ENCODE data around the gene ZNF33B. TPM values are rescaled to one million over a fixed set of nuclear protein-coding genes. Genes with fewer than 3 reads are reported as not detected.
"Not testable (repeated sequence)": the region's sequence is repeated elsewhere in the genome, so short reads cannot be mapped to it uniquely, and the experiment has no call there.

ZNF33B gene
- polyA plus RNA-seq, 3 donors, result 38.7 to 47.8 (median 47.1) TPM

DNA sequence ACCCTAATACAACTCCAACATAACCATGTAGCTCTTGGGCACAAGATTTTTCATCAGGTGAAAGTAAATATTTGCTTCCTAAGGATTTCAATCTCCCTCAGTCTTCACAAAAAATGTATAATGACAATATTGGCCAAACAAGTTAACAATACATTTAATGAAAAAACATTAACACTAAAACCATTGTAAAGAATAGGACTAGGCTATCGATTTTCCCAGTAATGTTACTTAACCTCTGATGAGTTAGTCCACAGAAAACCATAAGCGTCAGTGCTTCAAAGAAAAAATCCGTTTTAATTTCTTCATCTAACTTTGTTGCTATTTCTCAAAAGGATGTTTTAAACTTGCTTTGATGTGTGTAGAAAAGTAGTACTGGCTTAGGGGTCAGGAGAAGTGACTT is 1.2 kb downstream of the ZNF33B start:
- no peak for DNase-seq (ENCODE audit: extremely low read depth in 1 of 11, low read depth in 9 of 11, low spot score in 4 of 11)

DNA sequence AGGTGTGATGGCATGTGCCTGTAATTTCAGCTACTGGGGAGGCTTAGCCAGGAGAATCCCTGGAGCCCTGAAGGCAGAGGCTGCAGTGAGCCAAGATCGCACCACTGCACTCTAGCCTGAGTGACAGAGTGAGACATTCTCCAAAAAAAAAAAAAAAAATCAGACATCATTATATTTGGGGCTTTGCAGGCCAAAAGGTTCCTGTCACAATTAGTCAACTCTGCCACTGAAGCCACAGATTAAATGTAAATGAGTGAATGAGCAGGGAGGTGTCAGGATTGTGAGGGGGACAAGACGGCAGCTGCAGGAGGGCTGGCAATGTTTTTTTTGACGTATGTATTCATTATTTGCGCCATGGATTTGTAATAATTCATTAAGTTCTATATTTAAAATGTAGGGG is 3.3 kb downstream of the ZNF33B start:
- no peak for DNase-seq (ENCODE audit: extremely low read depth in 1 of 11, low read depth in 9 of 11, low spot score in 4 of 11)

DNA sequence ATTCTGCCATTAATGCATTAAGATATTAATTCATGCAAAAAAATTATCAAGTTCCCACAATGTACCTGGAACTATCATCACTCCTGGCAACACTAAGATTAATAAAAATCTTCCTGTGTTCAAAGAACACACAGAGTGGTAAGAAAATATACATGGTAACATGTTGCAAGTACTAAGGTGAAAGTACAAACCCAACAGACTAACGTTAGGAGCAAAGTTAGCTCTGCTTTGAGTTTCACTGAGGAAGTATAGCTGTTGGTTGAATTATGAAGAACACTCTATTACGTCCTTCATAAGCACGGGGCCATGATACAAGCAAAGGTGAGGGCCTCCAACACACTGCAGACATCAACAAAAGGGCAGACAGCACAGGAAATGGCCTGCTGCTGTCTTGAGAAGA is 5.8 kb downstream of the ZNF33B start:
- no peak for DNase-seq (ENCODE audit: extremely low read depth in 1 of 11, low read depth in 9 of 11, low spot score in 4 of 11)

DNA sequence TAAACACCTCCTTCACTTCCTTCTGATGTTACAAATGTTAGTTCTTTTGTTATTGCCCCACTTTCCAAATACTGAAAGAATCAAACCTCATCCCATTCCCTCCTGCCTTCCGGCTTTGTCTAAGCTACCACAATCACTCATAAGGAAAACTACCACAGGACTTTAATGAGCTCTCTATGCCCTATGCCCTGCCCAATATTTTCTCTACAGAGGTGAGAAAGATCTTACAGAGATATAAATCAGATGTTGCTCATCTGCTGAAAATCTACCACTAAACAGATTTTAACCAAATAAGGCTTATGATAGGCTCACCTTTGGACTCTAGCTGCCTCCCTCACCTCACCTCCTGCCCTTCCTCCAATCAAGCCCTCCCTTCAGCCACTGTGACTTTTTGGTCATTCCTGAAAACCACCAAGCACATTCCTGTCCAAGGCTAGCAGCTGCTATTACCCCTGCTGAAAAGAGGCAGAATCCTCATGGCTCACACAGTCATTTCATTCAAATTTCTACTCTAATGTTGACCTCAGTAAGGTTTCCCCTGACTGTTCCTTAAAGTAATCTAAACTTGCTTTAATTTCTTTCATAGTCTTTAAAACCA is 7.7 kb downstream of the ZNF33B start:
- no peak for DNase-seq (ENCODE audit: extremely low read depth in 1 of 11, low read depth in 9 of 11, low spot score in 4 of 11)

DNA sequence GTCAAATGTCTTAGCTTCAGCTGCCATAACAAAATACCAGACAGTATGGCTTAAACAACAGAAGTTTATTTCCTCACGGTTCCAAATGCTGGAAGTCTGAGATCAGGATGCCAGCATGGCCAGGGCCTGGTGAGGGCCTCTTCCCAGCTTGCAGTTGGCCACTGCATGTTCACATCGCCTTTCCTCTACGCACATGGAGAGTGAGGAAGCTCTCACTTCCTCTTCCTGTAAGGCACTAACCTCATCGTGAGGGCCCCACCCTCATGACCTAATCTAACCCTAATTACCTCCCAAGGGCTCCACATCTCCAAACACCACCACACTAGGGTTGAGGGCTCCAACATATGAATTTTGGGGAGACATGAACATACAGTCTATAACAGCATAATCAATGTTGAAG is 14.4 kb downstream of the ZNF33B start:
- DNase-seq (ENCODE audit: extremely low read depth in 1 of 11, low read depth in 9 of 11, low spot score in 4 of 11), result no peak

DNA sequence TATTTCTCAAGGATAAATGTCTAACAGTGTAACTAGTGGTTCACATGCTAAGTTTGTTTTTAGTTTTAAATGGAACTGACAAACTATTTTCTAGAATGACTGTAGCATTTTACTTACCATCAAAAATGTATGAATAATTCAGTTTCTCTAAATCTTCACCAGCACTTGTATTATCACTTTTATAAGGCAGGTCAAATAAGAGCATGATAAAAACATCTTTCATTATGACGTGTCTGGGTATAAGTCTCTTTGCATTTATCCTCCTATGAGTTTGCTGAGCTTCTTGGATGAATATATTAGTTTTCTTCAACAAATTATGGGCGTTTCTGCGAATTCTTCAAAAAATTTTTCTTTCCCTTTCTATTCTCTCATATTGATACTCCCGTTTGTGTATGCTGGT is 19.9 kb downstream of the ZNF33B start:
- DNase-seq (ENCODE audit: extremely low read depth in 1 of 11, low read depth in 9 of 11, low spot score in 4 of 11), result no peak

DNA sequence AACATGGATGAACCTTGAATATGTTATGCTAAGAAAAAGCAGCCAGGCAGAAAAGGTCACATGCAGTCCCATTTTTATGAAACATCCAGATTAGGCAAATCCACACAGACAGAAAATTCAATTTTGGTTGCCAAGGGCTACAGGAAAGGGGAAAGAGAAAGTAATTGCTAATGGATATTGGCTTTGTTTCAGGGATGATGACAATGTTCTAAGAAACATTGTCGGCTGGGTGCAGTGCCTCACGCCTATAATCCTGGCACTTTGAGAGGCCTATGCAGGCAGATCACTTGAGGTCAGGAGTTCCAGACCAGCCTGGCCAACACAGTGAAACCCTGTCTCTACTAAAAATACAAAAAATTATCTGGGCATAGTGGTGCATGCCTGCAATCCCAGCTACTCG is 23.0 kb downstream of the ZNF33B start:
- DNase-seq (ENCODE audit: extremely low read depth in 1 of 11, low read depth in 9 of 11, low spot score in 4 of 11), result no peak

DNA sequence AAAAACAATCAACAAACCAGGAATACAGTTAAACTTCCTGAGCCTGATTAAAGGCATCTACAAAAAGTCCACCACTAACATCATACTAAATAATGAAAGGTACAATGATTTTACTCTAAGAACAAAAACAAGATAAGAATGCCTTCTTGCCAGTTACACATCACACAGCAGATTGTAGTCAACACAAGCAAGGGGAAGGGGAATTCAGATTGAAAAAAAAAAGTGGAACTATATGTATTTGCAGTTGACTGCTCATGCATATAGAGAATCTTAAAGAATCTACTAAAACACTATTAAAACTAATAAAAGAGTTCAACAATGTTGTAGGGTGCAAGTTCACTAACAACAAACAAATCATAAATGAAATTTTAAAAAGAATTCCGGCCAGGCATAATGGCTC is 28.5 kb downstream of the ZNF33B start:
- no peak for DNase-seq (ENCODE audit: extremely low read depth in 1 of 11, low read depth in 9 of 11, low spot score in 4 of 11)

DNA sequence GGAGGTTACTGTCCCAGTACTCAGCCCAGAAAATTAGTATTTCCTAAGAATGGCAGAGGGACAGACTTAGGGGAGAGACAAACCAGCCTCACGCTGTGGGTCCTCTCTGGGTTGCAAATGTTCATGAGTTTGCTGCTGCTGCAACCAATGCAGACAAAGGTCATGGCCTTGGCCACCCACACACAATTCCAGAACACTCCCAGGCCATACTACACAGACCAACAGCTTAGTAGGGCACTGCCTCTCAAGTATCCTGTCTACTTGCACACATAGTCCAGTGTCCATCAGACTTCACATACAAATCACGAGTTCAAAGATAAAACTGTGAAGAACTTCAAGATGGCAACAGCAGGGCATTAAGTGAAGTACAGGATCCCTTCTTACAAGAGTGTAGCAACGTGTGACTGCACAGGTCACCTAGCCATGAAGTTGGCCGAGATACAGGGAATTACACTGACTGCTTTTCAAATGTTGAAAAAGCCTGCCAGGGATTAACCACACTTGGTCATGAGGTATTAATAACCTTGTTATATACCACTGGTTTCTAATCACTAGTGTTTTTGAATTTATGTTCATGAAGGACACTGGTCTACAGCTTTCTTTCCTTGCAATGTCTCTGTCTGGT is 40.0 kb downstream of the ZNF33B start:
- no peak for DNase-seq (ENCODE audit: extremely low read depth in 1 of 11, low read depth in 9 of 11, low spot score in 4 of 11)

DNA sequence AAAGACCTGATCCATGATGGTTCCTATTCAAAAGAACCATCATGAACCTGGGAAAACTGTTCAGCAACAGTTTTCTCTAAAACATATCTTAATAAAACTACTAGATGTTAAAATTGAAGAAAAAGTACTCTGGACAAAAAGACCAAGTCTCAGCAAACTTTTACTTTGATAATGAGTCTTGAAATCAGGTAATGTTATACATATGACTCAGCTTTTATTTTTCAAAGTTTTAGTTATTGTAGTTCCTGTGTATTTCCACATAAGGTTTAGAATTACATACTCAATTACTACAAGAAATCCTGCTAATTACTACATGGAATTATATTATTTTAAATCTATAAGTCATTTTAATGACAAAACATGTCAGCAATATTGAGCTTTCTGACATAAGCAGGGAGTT is 42.2 kb downstream of the ZNF33B start:
- DNase-seq (ENCODE audit: extremely low read depth in 1 of 11, low read depth in 9 of 11, low spot score in 4 of 11), result no peak

DNA sequence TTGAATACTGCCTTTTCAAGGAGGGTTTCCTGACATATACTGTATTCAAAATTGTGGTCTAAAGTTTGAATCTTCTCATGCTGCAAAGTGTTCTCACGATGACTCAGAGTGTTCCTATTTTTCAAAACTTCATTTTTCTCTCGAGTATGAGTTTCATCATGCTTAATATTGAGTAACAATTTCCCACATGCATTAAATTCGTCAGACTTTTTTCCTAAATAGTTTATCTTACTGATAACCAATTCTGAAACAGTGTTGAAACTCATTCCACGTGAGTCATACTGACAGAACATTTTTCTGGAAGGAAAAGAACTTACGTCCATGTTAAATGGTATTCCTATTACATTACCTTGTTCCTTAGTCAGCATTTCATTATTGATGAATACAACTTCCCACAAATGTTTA is 44.1 kb downstream of the ZNF33B start:
- no peak for DNase-seq (ENCODE audit: extremely low read depth in 1 of 11, low read depth in 9 of 11, low spot score in 4 of 11)

DNA sequence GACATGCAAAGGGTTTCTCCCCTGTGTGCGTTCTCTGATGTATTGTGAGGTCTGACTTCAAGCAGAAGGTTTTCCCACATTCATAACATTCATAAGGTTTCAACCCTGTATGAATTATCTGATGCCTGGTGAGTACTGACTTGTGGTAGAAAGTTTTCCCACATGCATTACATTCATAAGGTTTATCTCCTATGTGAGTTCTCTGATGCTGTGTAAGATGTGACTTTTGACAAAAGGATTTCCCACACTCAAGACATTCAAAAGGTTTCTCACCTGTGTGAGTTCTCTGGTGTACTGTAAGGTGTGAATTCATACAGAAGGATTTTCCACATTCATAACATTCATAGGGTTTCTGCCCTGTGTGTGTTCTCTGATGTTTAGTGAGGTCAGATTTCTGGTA is 45.1 kb downstream of the ZNF33B start:
- no peak for DNase-seq (ENCODE audit: extremely low read depth in 1 of 11, low read depth in 9 of 11, low spot score in 4 of 11)

DNA sequence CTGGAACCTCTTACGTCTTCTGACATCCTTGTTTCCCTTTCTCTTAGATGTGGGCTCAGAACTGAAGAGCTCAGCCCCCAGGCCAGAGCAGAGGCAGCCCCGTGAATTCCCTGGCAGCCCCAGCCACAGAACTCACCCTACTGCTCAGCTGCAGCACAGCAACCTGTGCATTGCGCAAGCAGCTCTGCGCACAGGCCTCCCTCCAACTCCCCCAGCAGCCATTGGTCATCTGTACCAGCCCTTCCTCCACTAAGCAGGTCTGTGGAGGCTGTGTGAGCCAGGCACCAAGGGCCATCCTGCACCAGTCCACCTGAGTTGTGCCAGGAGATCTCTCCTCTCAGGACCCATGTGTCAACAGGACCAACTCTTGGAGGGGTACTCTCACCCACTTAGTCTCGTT is 54.5 kb downstream of the ZNF33B start:
- no peak for DNase-seq (ENCODE audit: extremely low read depth in 1 of 11, low read depth in 9 of 11, low spot score in 4 of 11)

DNA sequence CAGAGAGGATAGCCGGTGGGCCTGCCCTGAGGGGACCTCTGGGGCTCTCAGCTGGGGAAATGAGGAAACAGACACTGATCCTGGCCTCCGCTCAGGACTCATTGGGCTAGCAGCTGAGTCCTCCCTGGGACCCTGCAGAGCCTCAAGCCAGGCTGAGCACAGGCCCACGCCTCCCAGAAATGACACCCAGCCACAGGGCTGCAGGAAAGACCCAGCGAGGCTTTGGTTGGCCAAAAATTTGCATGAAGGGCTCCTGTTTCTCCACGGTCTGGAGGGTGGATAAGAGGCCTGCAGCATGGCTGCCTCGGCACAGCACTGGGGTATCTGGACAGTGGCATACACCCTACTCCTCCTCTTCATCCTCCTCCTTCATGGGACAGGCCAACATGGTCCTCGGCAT is 60.4 kb downstream of the ZNF33B start:
- no peak for DNase-seq (ENCODE audit: extremely low read depth in 1 of 11, low read depth in 9 of 11, low spot score in 4 of 11)

DNA sequence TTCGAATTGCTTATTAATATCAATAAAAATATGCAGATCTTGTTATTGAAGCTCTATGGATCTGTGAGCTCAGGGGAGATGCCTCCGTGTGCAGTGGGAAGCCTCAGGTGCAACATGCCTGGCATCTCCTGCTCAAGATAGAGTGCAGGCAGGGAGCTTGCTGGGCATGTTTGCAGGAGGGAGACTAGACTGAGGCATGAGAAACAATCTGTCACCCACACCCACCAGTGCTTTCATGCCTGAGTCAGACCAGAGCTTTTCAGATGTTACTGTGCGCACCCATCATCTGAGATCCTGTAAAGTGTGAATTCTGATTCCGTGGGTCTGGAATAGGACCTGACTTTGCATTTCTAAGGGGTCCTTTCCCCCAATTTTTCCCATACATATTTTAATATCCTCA is 62.0 kb downstream of the ZNF33B start:
- DNase-seq (ENCODE audit: extremely low read depth in 1 of 11, low read depth in 9 of 11, low spot score in 4 of 11), result no peak

DNA sequence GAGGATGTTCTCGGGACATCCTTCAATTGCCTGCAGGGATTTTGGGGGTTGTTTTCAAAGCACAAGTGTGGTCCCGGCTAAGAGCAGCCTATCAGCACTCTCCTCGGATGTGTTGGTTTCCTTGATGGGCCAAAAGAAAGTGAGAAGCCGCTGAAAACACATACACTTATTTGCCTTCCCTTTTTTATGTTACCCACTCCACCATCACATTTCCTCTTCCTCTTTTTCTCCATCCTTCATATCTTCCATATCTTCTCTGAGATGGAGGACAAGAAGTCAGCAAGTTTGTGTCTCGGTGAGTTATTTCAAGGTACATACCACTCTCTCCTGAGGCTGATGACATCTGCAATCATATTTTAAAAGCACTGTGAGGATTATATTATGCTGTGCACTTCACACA is 64.0 kb downstream of the ZNF33B start:
- DNase-seq (ENCODE audit: extremely low read depth in 1 of 11, low read depth in 9 of 11, low spot score in 4 of 11), result no peak

DNA sequence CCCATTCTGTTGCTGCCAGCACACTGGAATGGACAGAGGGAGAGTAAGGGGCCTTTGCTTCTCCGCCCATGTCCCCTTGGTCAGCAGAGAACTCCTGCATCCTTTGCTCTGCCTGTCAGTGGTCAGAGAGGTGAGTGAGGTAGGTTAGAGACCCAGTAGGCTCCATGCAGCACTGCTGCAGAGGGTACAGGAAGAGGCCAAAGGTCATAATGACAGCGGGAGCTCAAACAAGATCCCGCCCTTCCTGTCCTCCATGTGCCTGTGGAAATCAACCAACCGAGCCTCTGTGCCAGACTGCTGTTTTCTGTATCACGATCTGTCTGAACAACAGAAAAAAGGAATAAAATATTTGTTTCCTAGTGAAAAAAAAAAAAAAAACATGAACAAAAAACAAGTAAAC is 81.4 kb downstream of the ZNF33B start:
- DNase-seq (ENCODE audit: extremely low read depth in 1 of 11, low read depth in 9 of 11, low spot score in 4 of 11), result no peak

DNA sequence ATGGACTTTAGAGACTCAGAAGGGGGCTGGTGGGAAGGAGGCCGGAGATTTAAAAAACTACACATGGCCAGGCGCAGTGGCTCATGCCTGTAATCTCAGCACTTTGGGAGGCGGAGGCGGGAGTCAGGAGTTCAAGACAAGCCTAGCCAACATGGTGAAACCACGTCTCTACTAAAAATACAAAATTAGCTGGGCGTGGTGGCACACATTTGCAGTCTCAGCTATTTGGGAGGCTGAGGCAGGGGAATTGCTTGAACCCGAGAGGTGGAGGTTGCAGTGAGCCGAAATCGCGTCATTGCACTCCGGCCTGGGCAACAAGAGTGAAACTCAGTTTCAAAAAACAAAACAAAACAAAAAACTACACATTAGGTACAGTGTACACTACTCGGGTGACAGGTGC is 84.8 kb downstream of the ZNF33B start:
- not testable (repeated sequence) for DNase-seq (ENCODE audit: extremely low read depth in 1 of 11, low read depth in 9 of 11, low spot score in 4 of 11)

DNA sequence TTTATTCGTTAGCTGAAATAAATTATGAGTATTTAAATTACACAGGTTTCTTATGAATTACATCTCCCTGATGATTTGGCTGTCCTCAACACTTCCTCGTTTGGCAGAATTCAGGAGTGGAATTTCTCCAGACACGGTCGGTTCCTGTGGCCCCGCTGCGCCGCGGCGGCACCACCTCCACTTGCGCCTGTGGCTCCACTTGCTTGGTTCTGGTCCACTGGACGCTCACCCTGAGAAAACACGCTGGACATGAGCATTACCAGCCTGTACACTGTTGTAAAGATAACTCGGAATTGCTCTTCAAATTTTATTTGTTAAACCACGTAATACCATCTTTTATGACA is 85.3 kb downstream of the ZNF33B start:
- no peak for DNase-seq (ENCODE audit: extremely low read depth in 1 of 11, low read depth in 9 of 11, low spot score in 4 of 11)

DNA sequence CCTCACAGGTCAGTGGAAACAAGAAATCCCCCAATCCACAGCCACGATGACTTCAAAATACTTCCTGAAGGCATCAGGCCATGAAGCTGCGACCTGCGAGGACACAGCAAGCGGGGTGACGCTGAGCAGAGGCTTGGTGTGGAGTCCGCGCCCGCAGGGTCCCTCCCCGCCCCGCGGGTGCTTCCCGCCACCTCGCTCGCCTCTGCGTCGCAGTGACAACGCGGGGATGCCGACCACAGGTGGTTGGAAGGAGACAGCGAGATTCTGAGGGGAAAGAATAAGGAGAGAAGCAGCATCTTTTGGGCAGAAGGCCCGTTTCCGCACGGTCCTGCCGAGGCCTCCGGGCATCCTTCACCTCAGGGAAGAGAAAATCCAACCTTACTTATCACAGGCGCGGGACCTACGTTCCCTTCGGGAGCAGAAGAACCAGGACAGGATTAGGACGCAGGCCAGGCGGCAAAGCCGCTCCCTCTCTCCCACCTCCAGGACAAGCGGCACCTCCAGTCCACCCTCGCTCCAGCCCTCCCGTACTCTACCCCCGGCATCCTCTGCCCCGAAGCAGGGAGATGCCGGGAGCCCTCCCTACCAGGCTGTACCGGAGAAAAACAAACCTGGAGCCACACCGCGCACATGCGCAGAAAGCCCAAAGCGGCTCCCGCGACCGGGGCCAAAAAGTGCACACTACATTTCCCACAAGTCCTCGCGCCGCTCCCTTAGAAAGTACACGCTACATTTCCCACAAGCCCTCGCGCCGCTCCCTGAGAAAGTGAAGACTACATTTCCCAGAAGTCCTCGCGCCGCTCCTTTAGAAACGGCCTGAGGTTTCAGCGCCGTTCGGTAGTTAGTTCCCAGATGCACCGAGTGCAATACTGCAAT is 85.9 kb downstream of the ZNF33B start:
- DNase-seq (ENCODE audit: extremely low read depth in 1 of 11, low read depth in 9 of 11, low spot score in 4 of 11), result peak; percentile 92 to 99 (median 95)
